Measurements from ENCODE around the gene KLC3. TPM values are rescaled to one million over a fixed set of nuclear protein-coding genes. Genes with fewer than 3 reads are reported as not detected.

Gene KLC3
- total RNA-seq, 1 experiment from 2014 or later, result 4.8 TPM

- no peaks in the 10 kb centered on the region for H4K20me1 ChIP-seq (ENCODE audit: control insufficient read depth, insufficient read depth, insufficient read length)
- H2BK15ac ChIP-seq (ENCODE audit: low read depth, low read length), result no peak overlapping the region
- Mint-ChIP-seq H3K9me3 (no peaks in the 10 kb centered on the region), H3K4me1 (no peaks in the 10 kb centered on the region; a peak in 2 of 4 replicates), H3K4me3 (no peak overlapping the region), H3K27me3 (ENCODE audit: low read depth) (no peaks in the 10 kb centered on the region; the same call in 1 of the 2 replicates), H3K27ac (no peak overlapping the region), H3K36me3 (ENCODE audit: insufficient read depth in 1 of 3, low read depth in 3 of 3) (peaks cover 59 to 98% (median 93%) of the 10 kb centered on the region in 3 experiments; a peak in 6 of 7 replicates)
- WGBS (ENCODE audit: extremely low coverage, insufficient read length, low lambda C conversion rate), result no CpG with 5 or more reads among the region's 11 CpGs
- TF ChIP-seq CTCF (conservative IDR thresholded peaks at IDR 0.05), result no peak
- H2BK5ac ChIP-seq (ENCODE audit: insufficient read length, low read length), result no peak overlapping the region
- H3K56ac ChIP-seq (ENCODE audit: insufficient read length, low read depth, low read length), result no peak overlapping the region
- no peak overlapping the region for H2BK120ac ChIP-seq (ENCODE audit: low read depth, low read length, poor library complexity, severe bottlenecking)
- no peaks in the 10 kb centered on the region for H3K27me3 ChIP-seq (ENCODE audit: insufficient read depth, low read length)
- H3K4ac ChIP-seq (ENCODE audit: low read depth, low read length), result no peak overlapping the region
- no peak overlapping the region for H4K5ac ChIP-seq (ENCODE audit: insufficient read length, low read depth, low read length)
- no peak overlapping the region for H3K9ac ChIP-seq (ENCODE audit: extremely low read depth, insufficient read length, low read length)
- no peak overlapping the region for H3K4me2 ChIP-seq (ENCODE audit: insufficient read depth, insufficient read length, low read length)
- H4K91ac ChIP-seq (ENCODE audit: insufficient read length, low read depth, low read length), result no peak overlapping the region
- H2BK12ac ChIP-seq (ENCODE audit: insufficient read length, low read depth, low read length), result no peak overlapping the region
- H2AFZ ChIP-seq (ENCODE audit: low read length), result no peak overlapping the region
- H3K27ac ChIP-seq (ENCODE audit: insufficient read length, low read depth, low read length), result no peak overlapping the region
- H4K8ac ChIP-seq (replicated peaks; ENCODE audit: insufficient read length, low read depth, low read length), result no peak overlapping the region
- no peak overlapping the region for H3K14ac ChIP-seq (ENCODE audit: insufficient read depth, low read length)
- no peak for DNase-seq
- no peaks in the 10 kb centered on the region for H3K79me2 ChIP-seq (ENCODE audit: insufficient read depth, low read length)
- no peak overlapping the region for H3K18ac ChIP-seq (ENCODE audit: insufficient read length, low read depth, low read length)
- no peaks in the 10 kb centered on the region for H3K23me2 ChIP-seq (ENCODE audit: insufficient read length, low read depth, low read length, poor library complexity, severe bottlenecking)
- no peak overlapping the region for H3T11ph ChIP-seq (ENCODE audit: low read length)
- H3K79me1 ChIP-seq (ENCODE audit: insufficient read depth, low read depth, low read length, poor library complexity, severe bottlenecking), result no peaks in the 10 kb centered on the region
- no peak overlapping the region for H2BK20ac ChIP-seq (ENCODE audit: low read depth, low read length, poor library complexity, severe bottlenecking)
- no peak overlapping the region for H3K23ac ChIP-seq (ENCODE audit: insufficient read length, low read depth, low read length)
- H2AK5ac ChIP-seq (ENCODE audit: insufficient read length, low read length), result no peak overlapping the region
- H3K9me3 ChIP-seq (ENCODE audit: control insufficient read depth, low read depth, low read length), result no peaks in the 10 kb centered on the region
- no peaks in the 10 kb centered on the region for H3K4me1 ChIP-seq (ENCODE audit: insufficient read depth, low read length)
Measured at GRCh38 chr19:45354241-45354842, 13.8 kb downstream of the KLC3 start.

All from H9 (cell line).